Cardiac muscle cell (in vitro differentiated cells and primary cell): ENCODE measurements around the gene BCAS3. TPM values are rescaled to one million over a fixed set of nuclear protein-coding genes. Genes with fewer than 3 reads are reported as not detected.

Source experiments
- DNase-seq, 2 donors: peaks; one replicate each; pipeline versions ENCODE4 v3.0.0 to v3.0.0-alpha.2; 2010 to 2017; ENCODE audit warnings: low read depth in 1 of 2, low spot score in 1 of 2
- H3K27ac ChIP-seq: fragments of 200-600 bp; sonication (generic); 2 replicates; pipeline ENCODE4 v1.5.1; 2016
- H3K27me3 ChIP-seq: fragments of 200-600 bp; sonication (generic); 2 replicates; pipeline ENCODE4 v1.6.0; 2016; ENCODE audit warnings: control low read depth
- H3K36me3 ChIP-seq: fragments of 200-600 bp; sonication (generic); 2 replicates; pipeline ENCODE4 v1.5.1; 2016; ENCODE audit warnings: control low read depth
- H3K4me1 ChIP-seq: fragments of 200-600 bp; sonication (generic); 2 replicates; pipeline ENCODE4 v1.8.1; 2017; ENCODE audit warnings: low read depth, mild to moderate bottlenecking, mixed run types
- H3K4me3 ChIP-seq: fragments of 200-600 bp; sonication (generic); 2 replicates; pipeline ENCODE4 v1.5.1; 2016; ENCODE audit warnings: mild to moderate bottlenecking
- H3K9me3 ChIP-seq: fragments of 200-600 bp; sonication (generic); 2 replicates; pipeline ENCODE4 v1.5.1; 2017; ENCODE audit warnings: low read depth, mild to moderate bottlenecking, control low read depth
- polyA plus RNA-seq: library from polyadenylated mRNA; unstranded; fragments of >200 nt; fragmentation: Nextera tagmentation; extraction: Ambion mirVana; gene quantifications from 2 replicates; pipeline ENCODE4 v1.2.1, GENCODE V29; 2016
- total RNA-seq: library from RNA; depleted of rRNA; stranded (reverse); fragments of >200 nt; gene quantifications from 2 replicates; pipeline ENCODE4 v1.2.3, GENCODE V29; 2016
- TF ChIP-seq, protein P1 (sequence below): IDR thresholded peaks from 2 replicates; pipeline ENCODE4 v1.5.1; 2012; ENCODE audit warnings: low read depth, mild to moderate bottlenecking, low read length

The BCAS3 gene
- total and polyA plus RNA-seq, 2 experiments from 2014 or later = 36.5 to 39.6 TPM

DNA sequence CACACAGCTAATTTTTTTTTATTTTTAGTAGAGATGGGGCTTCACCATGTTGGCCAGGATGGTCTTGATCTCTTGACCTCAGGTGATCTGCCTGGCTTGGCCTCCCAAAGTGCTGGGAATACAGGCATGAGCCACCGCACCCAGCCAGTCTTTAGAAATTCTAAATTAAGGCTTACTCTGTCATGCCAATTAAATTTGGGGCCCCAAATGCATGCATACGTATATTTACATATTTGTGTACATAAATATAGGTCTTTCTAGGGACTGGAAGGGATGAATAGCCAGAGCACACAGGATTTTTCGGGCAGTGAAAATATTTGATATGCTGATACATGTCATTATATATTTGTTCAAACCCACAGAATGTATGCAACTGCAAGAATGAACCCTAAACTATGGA, 105.1 kb downstream of the BCAS3 start:
- Histone ChIP-seq H3K4me3 (no peak overlapping the region), H3K4me1 (peaks cover 6% of the 10 kb centered on the region), H3K27ac (no peak overlapping the region), H3K9me3 (no peaks in the 10 kb centered on the region), H3K27me3 (no peaks in the 10 kb centered on the region), H3K36me3 (no peaks in the 10 kb centered on the region)
- no peak for DNase-seq
- TF ChIP-seq, protein P1, sequence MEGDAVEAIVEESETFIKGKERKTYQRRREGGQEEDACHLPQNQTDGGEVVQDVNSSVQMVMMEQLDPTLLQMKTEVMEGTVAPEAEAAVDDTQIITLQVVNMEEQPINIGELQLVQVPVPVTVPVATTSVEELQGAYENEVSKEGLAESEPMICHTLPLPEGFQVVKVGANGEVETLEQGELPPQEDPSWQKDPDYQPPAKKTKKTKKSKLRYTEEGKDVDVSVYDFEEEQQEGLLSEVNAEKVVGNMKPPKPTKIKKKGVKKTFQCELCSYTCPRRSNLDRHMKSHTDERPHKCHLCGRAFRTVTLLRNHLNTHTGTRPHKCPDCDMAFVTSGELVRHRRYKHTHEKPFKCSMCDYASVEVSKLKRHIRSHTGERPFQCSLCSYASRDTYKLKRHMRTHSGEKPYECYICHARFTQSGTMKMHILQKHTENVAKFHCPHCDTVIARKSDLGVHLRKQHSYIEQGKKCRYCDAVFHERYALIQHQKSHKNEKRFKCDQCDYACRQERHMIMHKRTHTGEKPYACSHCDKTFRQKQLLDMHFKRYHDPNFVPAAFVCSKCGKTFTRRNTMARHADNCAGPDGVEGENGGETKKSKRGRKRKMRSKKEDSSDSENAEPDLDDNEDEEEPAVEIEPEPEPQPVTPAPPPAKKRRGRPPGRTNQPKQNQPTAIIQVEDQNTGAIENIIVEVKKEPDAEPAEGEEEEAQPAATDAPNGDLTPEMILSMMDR = no peak

DNA sequence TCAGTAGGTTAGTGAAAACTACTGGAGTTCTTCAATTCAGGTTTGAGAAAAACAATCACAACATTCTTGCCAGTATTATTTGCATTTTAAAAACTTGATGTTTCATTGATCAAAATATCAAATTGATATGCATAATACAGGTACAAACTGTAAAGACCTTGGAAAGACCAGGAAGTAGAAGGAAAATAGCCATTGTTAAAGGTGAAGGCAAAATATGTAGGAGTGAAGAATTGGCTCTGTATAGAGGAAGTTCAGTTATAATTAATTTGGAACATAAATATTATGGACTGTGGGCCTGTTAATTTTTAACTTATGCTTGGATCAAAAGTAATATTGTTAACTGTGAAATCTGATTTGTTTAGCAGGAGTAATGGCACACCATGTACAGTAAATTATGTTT, 112.6 kb downstream of the BCAS3 start:
- no peak overlapping the region for H3K4me3 ChIP-seq
- TF ChIP-seq, protein P1 = no peak
- DNase-seq = no peak
- H3K27me3 ChIP-seq = no peaks in the 10 kb centered on the region
- H3K36me3 ChIP-seq = no peaks in the 10 kb centered on the region
- no peaks in the 10 kb centered on the region for H3K9me3 ChIP-seq
- H3K27ac ChIP-seq = no peak overlapping the region
- H3K4me1 ChIP-seq = peaks cover 6% of the 10 kb centered on the region

DNA sequence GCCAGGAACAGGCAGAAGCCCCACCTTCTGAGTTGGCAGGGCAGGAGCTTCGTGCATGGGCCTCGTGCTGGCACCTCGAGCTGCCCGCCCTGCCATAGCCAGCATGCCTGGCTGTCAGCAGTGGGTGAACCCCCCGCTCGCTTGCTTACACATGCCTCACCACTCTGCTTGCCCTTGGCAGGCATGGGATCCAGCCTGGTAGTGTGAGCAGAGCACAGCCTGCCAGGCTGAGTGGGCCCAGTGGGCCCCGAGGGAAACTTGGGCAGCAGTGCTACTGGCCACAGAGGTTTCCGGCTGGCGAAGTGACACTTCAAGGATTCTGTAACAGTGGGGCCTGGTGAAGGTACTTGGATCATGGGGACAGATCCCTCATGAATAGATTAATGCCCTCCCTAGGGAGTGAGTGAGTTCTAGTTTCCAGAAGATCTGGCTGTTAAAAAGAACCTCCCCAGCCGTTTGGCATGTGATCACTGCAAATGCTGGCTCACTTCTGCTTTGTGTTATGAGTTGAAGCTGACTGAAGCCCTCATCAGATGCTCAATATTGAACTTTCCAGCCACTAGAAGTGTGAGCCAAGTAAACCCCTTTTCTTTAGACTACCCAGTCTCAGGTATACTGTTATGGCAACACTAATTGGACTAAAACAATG, 114.7 kb downstream of the BCAS3 start:
- Histone ChIP-seq H3K27ac (no peak overlapping the region), H3K4me3 (no peak overlapping the region), H3K9me3 (no peaks in the 10 kb centered on the region), H3K27me3 (no peaks in the 10 kb centered on the region), H3K36me3 (no peaks in the 10 kb centered on the region), H3K4me1 (peaks cover 2% of the 10 kb centered on the region)
- TF ChIP-seq, protein P1 = no peak
- DNase-seq = no peak

DNA sequence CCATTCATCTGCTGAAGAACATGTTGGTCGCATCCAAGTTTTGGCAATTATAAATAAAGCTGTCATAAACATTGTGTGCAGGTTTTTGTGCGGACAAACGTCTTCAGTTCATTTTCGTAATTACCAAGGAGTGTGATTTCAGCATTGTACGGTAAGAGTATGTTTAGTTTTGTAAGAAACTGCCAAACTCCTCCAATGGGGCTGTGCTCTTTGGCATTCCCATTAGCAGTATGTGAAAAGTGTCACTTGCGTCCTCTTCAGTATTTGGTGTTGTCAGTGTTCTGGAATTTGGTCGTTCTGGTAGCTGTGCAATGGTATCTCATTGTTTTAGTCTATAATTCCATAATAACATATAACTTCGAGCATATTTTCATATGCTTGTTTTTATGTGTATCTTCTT, 120.9 kb downstream of the BCAS3 start:
- Histone ChIP-seq H3K9me3 (no peaks in the 10 kb centered on the region), H3K27me3 (no peaks in the 10 kb centered on the region), H3K4me3 (no peak overlapping the region), H3K27ac (no peak overlapping the region), H3K4me1 (no peaks in the 10 kb centered on the region), H3K36me3 (no peaks in the 10 kb centered on the region)
- no peak for DNase-seq
- TF ChIP-seq, protein P1 = no peak

DNA sequence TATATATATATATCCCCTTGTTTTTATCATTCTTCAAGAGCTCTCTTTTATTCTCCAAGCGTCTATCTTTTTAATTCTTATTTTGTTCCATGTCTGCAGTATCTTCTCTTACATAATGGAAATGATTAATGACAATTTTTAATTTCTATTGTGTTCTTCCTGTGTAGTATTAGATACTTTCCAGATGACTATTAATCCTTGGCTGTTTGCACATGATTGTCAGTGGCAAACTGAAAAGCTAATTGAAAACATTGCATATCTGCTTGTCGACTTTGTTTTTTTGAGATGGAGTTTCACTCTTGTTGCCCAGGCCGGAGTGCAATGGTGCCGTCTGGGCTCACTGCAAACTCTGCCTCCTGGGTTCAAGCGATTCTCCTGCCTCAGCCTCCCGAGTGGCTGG, 124.7 kb downstream of the BCAS3 start:
- no peaks in the 10 kb centered on the region for H3K27me3 ChIP-seq
- no peak overlapping the region for H3K4me3 ChIP-seq
- TF ChIP-seq, protein P1 = no peak
- no peak for DNase-seq
- H3K36me3 ChIP-seq = no peaks in the 10 kb centered on the region
- no peak overlapping the region for H3K27ac ChIP-seq
- no peaks in the 10 kb centered on the region for H3K4me1 ChIP-seq
- H3K9me3 ChIP-seq = no peaks in the 10 kb centered on the region
